IPS-20b (cell line): Measurements from ENCODE around the gene THAP7.

Experiments used
- H3K27ac ChIP-seq: one replicate; pipeline ENCODE4 v1.5.1; 2013; ENCODE audit warnings: low read length
- H3K27me3 ChIP-seq: 2 replicates; pipeline ENCODE4 v1.6.1; 2013; ENCODE audit warnings: mild to moderate bottlenecking, low read length, inconsistent platforms; ENCODE audit not compliant: insufficient read depth
- H3K36me3 ChIP-seq: 2 replicates; pipeline ENCODE4 v1.6.1; 2013; ENCODE audit warnings: low read depth, mild to moderate bottlenecking, inconsistent platforms, low read length, moderate library complexity; ENCODE audit not compliant: insufficient read depth
- H3K4me1 ChIP-seq: 2 replicates; pipeline ENCODE4 v1.6.1; 2013; ENCODE audit warnings: mild to moderate bottlenecking, control low read depth, inconsistent platforms, low read length, moderate library complexity; ENCODE audit not compliant: insufficient read depth
- H3K4me3 ChIP-seq: 2 replicates; pipeline ENCODE4 v1.5.1; 2013; ENCODE audit warnings: mild to moderate bottlenecking, low read length, inconsistent platforms
- H3K9ac ChIP-seq: 2 replicates; pipeline ENCODE4 v1.6.1; 2013; ENCODE audit warnings: low read depth, mild to moderate bottlenecking, inconsistent platforms, low read length, moderate library complexity
- H3K9me3 ChIP-seq: 2 replicates; pipeline ENCODE4 v1.6.1; 2013; ENCODE audit warnings: mild to moderate bottlenecking, low read depth, low read length, inconsistent platforms; ENCODE audit not compliant: insufficient read depth

THAP7 gene

GRCh38 chr22:20960609-20961008 is 41.3 kb downstream of the THAP7 start:
- Histone ChIP-seq H3K27me3 (peaks cover 60% of the 10 kb centered on the region), H3K9me3 (no peaks in the 10 kb centered on the region), H3K36me3 (no peaks in the 10 kb centered on the region), H3K4me1 (peaks cover 3% of the 10 kb centered on the region), H3K4me3 (no peak overlapping the region), H3K27ac (no peak overlapping the region), H3K9ac (no peak overlapping the region)

- no peaks in the 10 kb centered on the region for H3K36me3 ChIP-seq
- no peak overlapping the region for H3K4me3 ChIP-seq
- H3K27ac ChIP-seq: no peak overlapping the region
- peaks cover 54% of the 10 kb centered on the region for H3K27me3 ChIP-seq
- H3K9me3 ChIP-seq: no peaks in the 10 kb centered on the region
- peaks cover 3% of the 10 kb centered on the region for H3K4me1 ChIP-seq
- no peak overlapping the region for H3K9ac ChIP-seq
These were observed 42.1 kb downstream of the THAP7 start for GRCh38 chr22:20959578-20960461.

GRCh38 chr22:20957683-20958431 is 44.1 kb downstream of the THAP7 start:
- Histone ChIP-seq H3K27me3 (peaks cover 34% of the 10 kb centered on the region), H3K4me1 (peaks cover 3% of the 10 kb centered on the region; the same call in 1 of the 2 replicates), H3K9me3 (no peaks in the 10 kb centered on the region), H3K27ac (no peak overlapping the region), H3K4me3 (peak overlapping the region; percentile 76), H3K36me3 (peaks cover 14% of the 10 kb centered on the region), H3K9ac (peak overlapping the region; percentile 48; the same call in 1 of the 2 replicates)

- Histone ChIP-seq H3K4me3 (peak overlapping the region; percentile 76), H3K36me3 (peaks cover 20% of the 10 kb centered on the region), H3K27me3 (peaks cover 27% of the 10 kb centered on the region), H3K9ac (peak overlapping the region; percentile 48; the same call in 1 of the 2 replicates), H3K9me3 (no peaks in the 10 kb centered on the region), H3K4me1 (peaks cover 3% of the 10 kb centered on the region; the same call in 1 of the 2 replicates), H3K27ac (no peak overlapping the region)
These were observed 44.7 kb downstream of the THAP7 start for GRCh38 chr22:20957102-20957682.

GRCh38 chr22:20956258-20957101 is 45.4 kb downstream of the THAP7 start:
- Histone ChIP-seq H3K4me1 (peaks cover 3% of the 10 kb centered on the region; the same call in 1 of the 2 replicates), H3K27ac (no peak overlapping the region), H3K9ac (no peak overlapping the region), H3K27me3 (peaks cover 26% of the 10 kb centered on the region), H3K36me3 (peaks cover 28% of the 10 kb centered on the region), H3K9me3 (no peaks in the 10 kb centered on the region), H3K4me3 (peak overlapping the region; percentile 76)

GRCh38 chr22:20955548-20955947 is 46.4 kb downstream of the THAP7 start:
- H3K36me3 ChIP-seq: peaks cover 37% of the 10 kb centered on the region
- no peak overlapping the region for H3K27ac ChIP-seq

GRCh38 chr22:20953668-20954500 is 48.0 kb downstream of the THAP7 start:
- Histone ChIP-seq H3K27ac (no peak overlapping the region), H3K9ac (no peak overlapping the region), H3K27me3 (peaks cover 25% of the 10 kb centered on the region), H3K9me3 (no peaks in the 10 kb centered on the region), H3K36me3 (peaks cover 53% of the 10 kb centered on the region), H3K4me1 (peaks cover 3% of the 10 kb centered on the region; the same call in 1 of the 2 replicates), H3K4me3 (no peak overlapping the region)

More at GRCh38 chr22:20955548-20955947, 46.4 kb downstream of the THAP7 start:
- H3K27me3 ChIP-seq: peaks cover 26% of the 10 kb centered on the region
- no peak overlapping the region for H3K9ac ChIP-seq
- H3K9me3 ChIP-seq: no peaks in the 10 kb centered on the region
- peaks cover 3% of the 10 kb centered on the region; the same call in 1 of the 2 replicates for H3K4me1 ChIP-seq
- H3K4me3 ChIP-seq: no peak overlapping the region

GRCh38 chr22:20953342-20953608 is 48.6 kb downstream of the THAP7 start:
- peaks cover 56% of the 10 kb centered on the region for H3K36me3 ChIP-seq
- no peak overlapping the region for H3K4me3 ChIP-seq
- H3K9ac ChIP-seq: no peak overlapping the region
- H3K27me3 ChIP-seq: peaks cover 19% of the 10 kb centered on the region
- no peaks in the 10 kb centered on the region for H3K9me3 ChIP-seq
- H3K27ac ChIP-seq: no peak overlapping the region
- H3K4me1 ChIP-seq: peaks cover 2% of the 10 kb centered on the region; the same call in 1 of the 2 replicates

- H3K9me3 ChIP-seq: no peaks in the 10 kb centered on the region
- H3K27me3 ChIP-seq: peaks cover 14% of the 10 kb centered on the region
- peaks cover 56% of the 10 kb centered on the region for H3K36me3 ChIP-seq
- H3K27ac ChIP-seq: no peak overlapping the region
- no peak overlapping the region for H3K9ac ChIP-seq
- no peak overlapping the region for H3K4me3 ChIP-seq
- no peaks in the 10 kb centered on the region for H3K4me1 ChIP-seq
These were observed 49.2 kb downstream of the THAP7 start for GRCh38 chr22:20952544-20953341.

GRCh38 chr22:20951932-20952380 is 50.0 kb downstream of the THAP7 start:
- Histone ChIP-seq H3K27ac (no peak overlapping the region), H3K4me1 (no peaks in the 10 kb centered on the region), H3K9me3 (no peaks in the 10 kb centered on the region)

More at GRCh38 chr22:20951932-20952380, 50.0 kb downstream of the THAP7 start:
- Histone ChIP-seq H3K27me3 (peaks cover 7% of the 10 kb centered on the region), H3K4me3 (no peak overlapping the region), H3K36me3 (peaks cover 60% of the 10 kb centered on the region), H3K9ac (no peak overlapping the region)
